AG10803 (cell line): ENCODE data around the gene TBC1D25.
A peak's percentile ranks its signal among the peaks of the same experiment; 100 is the strongest.

Experiments used
- DNase-seq: peaks from one replicate; pipeline ENCODE4 v3.0.0; 2010; ENCODE audit warnings: low read depth
- H3K4me3 ChIP-seq: 2 replicates; pipeline ENCODE4 v1.5.1; 2011; ENCODE audit warnings: mild to moderate bottlenecking, low read length, control low read depth
- CTCF ChIP-seq: conservative IDR thresholded peaks from 2 replicates; pipeline ENCODE4 v1.5.1; 2011; ENCODE audit warnings: mild to moderate bottlenecking, low read length, control low read depth, inconsistent platforms

TBC1D25 gene

GRCh38 chrX:48575642-48576041, 36.1 kb downstream of the TBC1D25 start:
- H3K4me3 ChIP-seq: peak overlapping the region; percentile 90
- TF ChIP-seq CTCF: no peak
- DNase-seq: no peak

- peak overlapping the region; percentile 90 for H3K4me3 ChIP-seq
- no peak for TF ChIP-seq CTCF
- no peak for DNase-seq
These were observed 36.6 kb downstream of the TBC1D25 start for GRCh38 chrX:48576108-48576507.

- TF ChIP-seq CTCF: no peak
- no peak for DNase-seq
- no peak overlapping the region for H3K4me3 ChIP-seq
These were observed 39.2 kb downstream of the TBC1D25 start for GRCh38 chrX:48578661-48579128.

GRCh38 chrX:48579259-48579658, 39.7 kb downstream of the TBC1D25 start:
- DNase-seq: no peak
- no peak overlapping the region for H3K4me3 ChIP-seq
- no peak for TF ChIP-seq CTCF

- no peak for TF ChIP-seq CTCF
- no peak for DNase-seq
- H3K4me3 ChIP-seq: no peak overlapping the region
These were observed 41.1 kb downstream of the TBC1D25 start for GRCh38 chrX:48580662-48581061.

- no peak for TF ChIP-seq CTCF
These were observed 45.2 kb downstream of the TBC1D25 start for GRCh38 chrX:48584698-48585097.

GRCh38 chrX:48589482-48590162, 50.1 kb downstream of the TBC1D25 start:
- DNase-seq: no peak
- no peak for TF ChIP-seq CTCF

More at GRCh38 chrX:48584698-48585097, 45.2 kb downstream of the TBC1D25 start:
- H3K4me3 ChIP-seq: no peak overlapping the region
- DNase-seq: no peak

More at GRCh38 chrX:48589482-48590162, 50.1 kb downstream of the TBC1D25 start:
- H3K4me3 ChIP-seq: no peak overlapping the region
